ENCODE data around the gene MAPK1. TPM values are rescaled to one million over a fixed set of nuclear protein-coding genes. Genes with fewer than 3 reads are reported as not detected.

MAPK1 gene
- total RNA-seq, 5 donors from 2014 or later (not counting 1 experiment from before 2014, with no cell fraction given), result 85.0 to 114 (median 110) TPM

GRCh38 chr22:21714786-21715185, 152.7 kb downstream of the MAPK1 start:
- no CpG with 5 or more reads among the region's 3 CpGs for WGBS (ENCODE audit: insufficient coverage)
- H3K27me3 Mint-ChIP-seq, result no peaks in the 10 kb centered on the region
- Histone ChIP-seq H3K36me3 (ENCODE audit: control insufficient read depth in 2 of 2, extremely low read depth in 1 of 2, insufficient read depth in 1 of 2, low read length in 1 of 2) (peaks cover 0 to 7% of the 10 kb centered on the region in 2 donors), H3K27me3 (replicated peaks in 1 of 2; ENCODE audit: control insufficient read depth in 2 of 2, extremely low read depth in 1 of 2, insufficient read depth in 2 of 2, low read length in 1 of 2) (no peaks in the 10 kb centered on the region), H3K9me3 (no peaks in the 10 kb centered on the region), H3K4me3 (ENCODE audit: control insufficient read depth in 1 of 2, extremely low read depth in 1 of 2, low read length in 1 of 2) (no peak overlapping the region), H3K4me1 (ENCODE audit: control insufficient read depth in 1 of 2, extremely low read depth in 1 of 2, insufficient read depth in 2 of 2, low read length in 2 of 2) (peaks cover 0 to 4% of the 10 kb centered on the region in 2 experiments), H3K27ac (ENCODE audit: low read length) (no peak overlapping the region)
- H3K4me3 Mint-ChIP-seq, result no peak overlapping the region
- CTCF ChIA-PET, result interaction anchor here in 1 of 2 donors (1.1 kb wide), 1 partner anchor 10 kb away, joined by 3 read pairs; no protein-coding TSS in a partner anchor
- peaks cover 2% of the 10 kb centered on the region for H3K36me3 Mint-ChIP-seq
- ATAC-seq (replicated peaks in 1 of 4), result no peak
- H3K4me1 Mint-ChIP-seq, result peaks cover 7 to 15% (median 7%) of the 10 kb centered on the region in 3 donors
- no peaks in the 10 kb centered on the region for H3K9me3 Mint-ChIP-seq
- POLR2A ChIA-PET, result no interaction called here
- no peak for DNase-seq
- no peak overlapping the region for H3K27ac Mint-ChIP-seq

- ChIA-PET CTCF (interaction anchor here in 1 of 2 donors (1.0 to 1.1 kb wide), 3 partner anchors 10 to 239 kb away, joined by 3 to 7 read pairs (median 3); partner anchors contain the start of gene PPM1F), POLR2A (no interaction called here)
- Histone ChIP-seq H3K27ac (ENCODE audit: low read length) (no peak overlapping the region), H3K4me3 (ENCODE audit: control insufficient read depth in 1 of 2, extremely low read depth in 1 of 2, low read length in 1 of 2) (no peak overlapping the region), H3K4me1 (ENCODE audit: control insufficient read depth in 1 of 2, extremely low read depth in 1 of 2, insufficient read depth in 2 of 2, low read length in 2 of 2) (peaks cover 0 to 4% of the 10 kb centered on the region in 2 experiments), H3K36me3 (ENCODE audit: control insufficient read depth in 2 of 2, extremely low read depth in 1 of 2, insufficient read depth in 1 of 2, low read length in 1 of 2) (peaks cover 0 to 9% of the 10 kb centered on the region in 2 donors), H3K27me3 (replicated peaks in 1 of 2; ENCODE audit: control insufficient read depth in 2 of 2, extremely low read depth in 1 of 2, insufficient read depth in 2 of 2, low read length in 1 of 2) (no peaks in the 10 kb centered on the region), H3K9me3 (no peaks in the 10 kb centered on the region)
- no peaks in the 10 kb centered on the region for H3K9me3 Mint-ChIP-seq
- peaks cover 7 to 13% (median 7%) of the 10 kb centered on the region in 3 donors for H3K4me1 Mint-ChIP-seq
- WGBS (ENCODE audit: insufficient coverage), result 95% methylated on average over 31 of the region's 32 CpGs
- H3K27ac Mint-ChIP-seq, result no peak overlapping the region
- H3K36me3 Mint-ChIP-seq, result peaks cover 2% of the 10 kb centered on the region
- DNase-seq (no peak), ATAC-seq (replicated peaks in 1 of 4) (no peak)
- no peak overlapping the region for H3K4me3 Mint-ChIP-seq
- no peaks in the 10 kb centered on the region for H3K27me3 Mint-ChIP-seq
Observed at GRCh38 chr22:21714059-21714770, 153.2 kb downstream of the MAPK1 start.

- POLR2A ChIA-PET, result no interaction called here
- WGBS (ENCODE audit: insufficient coverage), result 71% methylated on average over 6 of the region's 9 CpGs
- ATAC-seq (replicated peaks in 1 of 4), result peak in 3 of 4 experiments; percentile 30 to 50 (median 43)
- no peak for DNase-seq
- Mint-ChIP-seq H3K4me3 (peak overlapping the region in 1 of 3 donors; percentile 26), H3K36me3 (peaks cover 2% of the 10 kb centered on the region), H3K4me1 (peaks cover 7 to 8% (median 7%) of the 10 kb centered on the region in 3 donors), H3K27ac (no peak overlapping the region), H3K9me3 (no peaks in the 10 kb centered on the region), H3K27me3 (no peaks in the 10 kb centered on the region)
- H3K4me1 ChIP-seq (ENCODE audit: control insufficient read depth in 1 of 2, extremely low read depth in 1 of 2, insufficient read depth in 2 of 2, low read length in 2 of 2), result peaks cover 0 to 4% of the 10 kb centered on the region in 2 experiments
- no peak overlapping the region for H3K4me3 ChIP-seq (ENCODE audit: control insufficient read depth in 1 of 2, extremely low read depth in 1 of 2, low read length in 1 of 2)
- no peaks in the 10 kb centered on the region for H3K9me3 ChIP-seq
- CTCF ChIA-PET, result interaction anchor here in 1 of 2 donors (1.0 to 1.1 kb wide), 3 partner anchors 13 to 239 kb away, joined by 3 to 7 read pairs (median 4); partner anchors contain the start of gene PPM1F
- H3K27ac ChIP-seq (ENCODE audit: low read length), result no peak overlapping the region
- no peaks in the 10 kb centered on the region for H3K27me3 ChIP-seq (replicated peaks in 1 of 2; ENCODE audit: control insufficient read depth in 2 of 2, extremely low read depth in 1 of 2, insufficient read depth in 2 of 2, low read length in 1 of 2)
- peaks cover 0 to 14% of the 10 kb centered on the region in 2 donors for H3K36me3 ChIP-seq (ENCODE audit: control insufficient read depth in 2 of 2, extremely low read depth in 1 of 2, insufficient read depth in 1 of 2, low read length in 1 of 2)
Observed at GRCh38 chr22:21713428-21714058, 153.9 kb downstream of the MAPK1 start.

GRCh38 chr22:21712751-21713427, 154.6 kb downstream of the MAPK1 start:
- Mint-ChIP-seq H3K36me3 (peaks cover 2% of the 10 kb centered on the region), H3K27me3 (no peaks in the 10 kb centered on the region), H3K9me3 (no peaks in the 10 kb centered on the region), H3K4me1 (peaks cover 7 to 8% (median 7%) of the 10 kb centered on the region in 3 donors), H3K4me3 (peak overlapping the region in 1 of 3 donors; percentile 26), H3K27ac (no peak overlapping the region)
- peaks cover 0 to 4% of the 10 kb centered on the region in 2 experiments for H3K4me1 ChIP-seq (ENCODE audit: control insufficient read depth in 1 of 2, extremely low read depth in 1 of 2, insufficient read depth in 2 of 2, low read length in 2 of 2)
- peaks cover 0 to 14% of the 10 kb centered on the region in 2 donors for H3K36me3 ChIP-seq (ENCODE audit: control insufficient read depth in 2 of 2, extremely low read depth in 1 of 2, insufficient read depth in 1 of 2, low read length in 1 of 2)
- H3K4me3 ChIP-seq (ENCODE audit: control insufficient read depth in 1 of 2, extremely low read depth in 1 of 2, low read length in 1 of 2), result no peak overlapping the region
- ChIA-PET CTCF (interaction anchor here in 1 of 2 donors (0.7 to 1.1 kb wide), 3 partner anchors 104 to 240 kb away, joined by 3 to 7 read pairs (median 4); partner anchors contain the start of gene PPM1F), POLR2A (no interaction called here)
- H3K27me3 ChIP-seq (replicated peaks in 1 of 2; ENCODE audit: control insufficient read depth in 2 of 2, extremely low read depth in 1 of 2, insufficient read depth in 2 of 2, low read length in 1 of 2), result no peaks in the 10 kb centered on the region
- peak; percentile 6 to 78 (median 47) for DNase-seq
- ATAC-seq (replicated peaks in 1 of 4), result peak; percentile 78 to 95 (median 86)
- H3K27ac ChIP-seq (ENCODE audit: low read length), result no peak overlapping the region
- 17% methylated on average over 5 of the region's 14 CpGs for WGBS (ENCODE audit: insufficient coverage)
- H3K9me3 ChIP-seq, result no peaks in the 10 kb centered on the region

- Mint-ChIP-seq H3K4me3 (no peak overlapping the region), H3K27me3 (no peaks in the 10 kb centered on the region), H3K27ac (no peak overlapping the region), H3K9me3 (no peaks in the 10 kb centered on the region), H3K36me3 (peaks cover 2% of the 10 kb centered on the region), H3K4me1 (peaks cover 7 to 8% (median 7%) of the 10 kb centered on the region in 3 donors)
- Histone ChIP-seq H3K27ac (ENCODE audit: low read length) (no peak overlapping the region), H3K4me3 (ENCODE audit: control insufficient read depth in 1 of 2, extremely low read depth in 1 of 2, low read length in 1 of 2) (no peak overlapping the region), H3K9me3 (no peaks in the 10 kb centered on the region), H3K4me1 (ENCODE audit: control insufficient read depth in 1 of 2, extremely low read depth in 1 of 2, insufficient read depth in 2 of 2, low read length in 2 of 2) (peaks cover 0 to 4% of the 10 kb centered on the region in 2 experiments), H3K27me3 (replicated peaks in 1 of 2; ENCODE audit: control insufficient read depth in 2 of 2, extremely low read depth in 1 of 2, insufficient read depth in 2 of 2, low read length in 1 of 2) (no peaks in the 10 kb centered on the region), H3K36me3 (ENCODE audit: control insufficient read depth in 2 of 2, extremely low read depth in 1 of 2, insufficient read depth in 1 of 2, low read length in 1 of 2) (peaks cover 0 to 14% of the 10 kb centered on the region in 2 donors)
- POLR2A ChIA-PET, result no interaction called here
- no peak for DNase-seq
- WGBS (ENCODE audit: insufficient coverage), result 100% methylated on average over 3 of the region's 4 CpGs
- CTCF ChIA-PET, result interaction anchor here in 1 of 2 donors (0.7 kb wide), 1 partner anchor 113 kb away, joined by 3 read pairs; no protein-coding TSS in a partner anchor
- ATAC-seq (replicated peaks in 1 of 4), result no peak
Observed at GRCh38 chr22:21711851-21712250, 155.6 kb downstream of the MAPK1 start.

- no peak overlapping the region for H3K27ac Mint-ChIP-seq
- peaks cover 0 to 14% of the 10 kb centered on the region in 2 donors for H3K36me3 ChIP-seq (ENCODE audit: control insufficient read depth in 2 of 2, extremely low read depth in 1 of 2, insufficient read depth in 1 of 2, low read length in 1 of 2)
- no peaks in the 10 kb centered on the region for H3K9me3 Mint-ChIP-seq
- no peak overlapping the region for H3K27ac ChIP-seq (ENCODE audit: low read length)
- H3K4me1 Mint-ChIP-seq, result peaks cover 7 to 8% (median 7%) of the 10 kb centered on the region in 3 donors
- no peaks in the 10 kb centered on the region for H3K27me3 Mint-ChIP-seq
- H3K27me3 ChIP-seq (replicated peaks in 1 of 2; ENCODE audit: control insufficient read depth in 2 of 2, extremely low read depth in 1 of 2, insufficient read depth in 2 of 2, low read length in 1 of 2), result no peaks in the 10 kb centered on the region
- no peak for DNase-seq
- POLR2A ChIA-PET, result no interaction called here
- H3K36me3 Mint-ChIP-seq, result peaks cover 2% of the 10 kb centered on the region
- CTCF ChIA-PET, result interaction anchor here in 1 of 2 donors (0.8 to 1.2 kb wide), 2 partner anchors 26 to 363 kb away, joined by 3 read pairs; no protein-coding TSS in a partner anchor
- no peak overlapping the region for H3K4me3 ChIP-seq (ENCODE audit: control insufficient read depth in 1 of 2, extremely low read depth in 1 of 2, low read length in 1 of 2)
- peaks cover 0 to 4% of the 10 kb centered on the region in 2 experiments for H3K4me1 ChIP-seq (ENCODE audit: control insufficient read depth in 1 of 2, extremely low read depth in 1 of 2, insufficient read depth in 2 of 2, low read length in 2 of 2)
- no peak for ATAC-seq (replicated peaks in 1 of 4)
- 76% methylated on average over 7 of the region's 7 CpGs for WGBS (ENCODE audit: insufficient coverage)
- H3K9me3 ChIP-seq, result no peaks in the 10 kb centered on the region
- no peak overlapping the region for H3K4me3 Mint-ChIP-seq
Observed at GRCh38 chr22:21710156-21710555, 157.3 kb downstream of the MAPK1 start.

Measured in T-cell (primary cell).